DOHH2 (cell line): ENCODE data around the gene WRNIP1.

Experiments used
- CTCF ChIP-seq: fragments of 200-600 bp; sonication (generic); IDR thresholded peaks from one replicate; pipeline ENCODE4 v1.5.1; 2014; ENCODE audit warnings: antibody characterized with exemption, mild to moderate bottlenecking, low read depth, low read length; ENCODE audit not compliant: poor library complexity, severe bottlenecking
- EZH2phosphoT487 ChIP-seq: fragments of 200-600 bp; sonication (generic); IDR thresholded peaks from 2 replicates; pipeline ENCODE4 v1.6.1; 2017; ENCODE audit warnings: borderline replicate concordance, mild to moderate bottlenecking, antibody characterized with exemption, low read length, moderate library complexity, mixed read lengths

DNA sequence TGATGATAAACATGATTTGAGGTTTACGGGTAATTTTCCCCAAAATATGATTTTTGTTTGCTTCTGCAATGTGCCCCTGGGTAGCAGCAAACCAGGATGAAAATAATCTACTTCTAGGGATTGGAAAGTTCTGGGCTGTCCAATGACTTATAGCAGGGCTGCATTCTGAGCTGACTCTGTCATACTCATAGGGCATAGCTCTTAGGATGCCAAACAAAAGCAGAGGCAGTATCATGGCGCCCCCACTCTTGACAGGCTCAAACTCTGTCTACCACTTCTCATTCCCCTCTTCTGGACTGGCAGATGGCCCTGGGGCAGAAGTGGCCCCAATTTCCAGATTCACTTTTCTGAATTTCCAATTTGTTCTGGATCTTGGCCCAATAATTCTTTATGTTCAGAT, 66.2 kb downstream of the WRNIP1 start:
- TF ChIP-seq CTCF = no peak
- no peak for TF ChIP-seq EZH2phosphoT487
